Skin of body (tissue), 2 donors: ENCODE measurements around the gene TSPAN4. TPM values are rescaled to one million over a fixed set of nuclear protein-coding genes. Genes with fewer than 3 reads are reported as not detected.

Source experiments
- DNase-seq: peaks from one replicate; lab custom pipeline; 2025; lab: John Stamatoyannopoulos, UW
- total RNA-seq: library from RNA; depleted of rRNA; stranded (reverse); fragments of >200 nt; gene quantifications from one replicate; pipeline ENCODE4 v1.2.3, GENCODE V29; 2014

TSPAN4 gene
- total RNA-seq, 1 donor from 2014 or later, result 35.8 TPM

DNA sequence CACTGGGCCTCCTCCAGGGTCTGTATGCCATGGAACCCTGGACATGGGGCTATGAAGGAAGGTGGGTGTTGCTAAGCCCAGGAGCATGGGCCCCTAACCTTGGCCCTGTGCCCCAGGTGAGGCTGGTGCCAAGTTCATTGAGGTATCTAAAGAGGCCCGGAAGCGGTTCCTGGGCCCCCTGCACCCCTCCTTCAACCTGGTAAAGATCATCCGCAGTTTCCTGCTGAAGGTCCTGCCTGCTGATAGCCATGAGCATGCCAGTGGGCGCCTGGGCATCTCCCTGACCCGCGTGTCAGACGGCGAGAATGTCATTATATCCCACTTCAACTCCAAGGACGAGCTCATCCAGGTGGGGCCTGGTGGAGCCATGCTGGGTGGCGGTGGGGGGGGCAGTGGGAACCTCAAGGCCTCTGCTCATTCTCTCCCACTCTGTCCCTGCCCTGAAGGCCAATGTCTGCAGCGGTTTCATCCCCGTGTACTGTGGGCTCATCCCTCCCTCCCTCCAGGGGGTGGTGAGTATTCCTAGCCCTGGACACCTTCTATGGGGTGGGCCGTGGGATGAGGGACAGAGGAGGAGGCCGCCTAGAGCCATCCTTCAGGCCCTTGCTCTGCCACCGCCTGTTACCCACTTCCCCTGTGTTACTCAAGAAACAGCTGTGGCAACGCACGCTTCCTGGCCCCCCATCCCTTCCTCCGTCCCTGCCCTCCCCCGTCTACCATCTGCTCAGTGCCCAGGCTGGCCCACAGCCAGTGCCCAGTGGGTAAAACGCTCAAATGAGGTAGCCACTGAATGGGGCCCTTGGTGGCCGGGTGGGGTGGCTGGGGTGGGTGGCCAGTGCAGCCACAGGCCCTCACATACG lies 20.9 kb upstream of the TSPAN4 start:
- DNase-seq, result no peak

DNA sequence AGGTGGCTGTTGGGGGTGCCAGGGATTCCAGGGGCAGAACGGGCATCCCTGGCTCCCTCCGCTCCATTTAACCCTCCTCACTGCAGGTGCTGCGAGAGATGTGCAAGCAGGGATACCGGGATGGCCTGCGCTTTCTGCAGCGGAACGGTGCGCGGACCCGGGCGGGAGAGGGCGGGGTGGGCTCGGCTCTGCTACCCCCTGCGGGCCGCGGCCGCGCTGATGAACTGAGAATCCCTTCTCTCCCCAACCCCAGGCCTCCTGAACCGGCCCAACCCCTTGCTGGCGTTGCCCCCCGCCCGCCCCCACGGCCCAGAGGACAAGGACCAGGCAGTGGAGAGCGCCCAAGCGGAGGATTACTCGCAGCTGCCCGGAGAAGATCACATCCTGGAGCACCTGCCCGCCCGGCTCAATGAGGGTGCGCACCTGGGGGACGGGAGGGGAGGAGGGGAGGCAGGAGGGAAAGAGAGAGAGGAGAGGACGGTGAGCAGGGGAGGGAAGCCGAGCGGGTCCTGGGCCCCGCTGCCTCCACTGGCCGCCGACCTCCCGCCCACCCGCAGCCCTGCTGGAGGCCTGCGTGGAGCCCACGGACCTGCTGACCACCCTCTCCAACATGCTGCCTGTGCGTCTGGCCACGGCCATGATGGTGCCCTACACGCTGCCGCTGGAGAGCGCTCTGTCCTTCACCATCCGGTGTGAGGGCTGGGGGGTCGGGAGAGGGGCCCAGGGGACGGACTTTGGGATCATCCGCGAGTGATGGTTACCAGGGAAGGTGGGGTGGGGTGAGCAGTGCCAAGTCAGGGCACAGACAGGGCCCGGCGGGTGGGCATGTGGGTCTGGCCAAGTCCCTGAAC lies 19.0 kb upstream of the TSPAN4 start:
- no peak for DNase-seq

DNA sequence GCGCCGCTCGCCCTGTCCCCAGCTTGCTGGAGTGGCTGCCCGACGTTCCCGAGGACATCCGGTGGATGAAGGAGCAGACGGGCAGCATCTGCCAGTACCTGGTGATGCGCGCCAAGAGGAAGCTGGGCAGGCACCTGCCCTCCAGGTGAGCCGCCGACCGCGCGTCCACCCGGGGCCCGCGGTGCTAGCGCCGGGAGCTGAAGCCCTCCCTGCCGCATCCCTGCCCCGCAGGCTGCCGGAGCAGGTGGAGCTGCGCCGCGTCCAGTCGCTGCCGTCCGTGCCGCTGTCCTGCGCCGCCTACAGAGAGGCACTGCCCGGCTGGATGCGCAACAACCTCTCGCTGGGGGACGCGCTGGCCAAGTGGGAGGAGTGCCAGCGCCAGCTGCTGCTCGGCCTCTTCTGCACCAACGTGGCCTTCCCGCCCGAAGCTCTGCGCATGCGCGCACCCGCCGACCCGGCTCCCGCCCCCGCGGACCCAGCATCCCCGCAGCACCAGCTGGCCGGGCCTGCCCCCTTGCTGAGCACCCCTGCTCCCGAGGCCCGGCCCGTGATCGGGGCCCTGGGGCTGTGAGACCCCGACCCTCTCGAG lies 18.3 kb upstream of the TSPAN4 start:
- DNase-seq, result no peak

DNA sequence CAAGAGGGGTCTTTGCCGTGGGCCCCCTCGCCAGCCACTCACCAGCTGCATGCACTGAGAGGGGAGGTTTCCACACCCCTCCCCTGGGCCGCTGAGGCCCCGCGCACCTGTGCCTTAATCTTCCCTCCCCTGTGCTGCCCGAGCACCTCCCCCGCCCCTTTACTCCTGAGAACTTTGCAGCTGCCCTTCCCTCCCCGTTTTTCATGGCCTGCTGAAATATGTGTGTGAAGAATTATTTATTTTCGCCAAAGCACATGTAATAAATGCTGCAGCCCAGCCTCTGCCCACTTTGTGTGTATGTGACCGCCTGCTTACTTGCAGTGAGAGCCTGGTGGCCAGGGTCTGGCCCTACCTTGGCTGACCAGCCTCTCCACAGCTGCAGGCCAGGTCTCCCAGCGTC lies 17.7 kb upstream of the TSPAN4 start:
- DNase-seq, result no peak

DNA sequence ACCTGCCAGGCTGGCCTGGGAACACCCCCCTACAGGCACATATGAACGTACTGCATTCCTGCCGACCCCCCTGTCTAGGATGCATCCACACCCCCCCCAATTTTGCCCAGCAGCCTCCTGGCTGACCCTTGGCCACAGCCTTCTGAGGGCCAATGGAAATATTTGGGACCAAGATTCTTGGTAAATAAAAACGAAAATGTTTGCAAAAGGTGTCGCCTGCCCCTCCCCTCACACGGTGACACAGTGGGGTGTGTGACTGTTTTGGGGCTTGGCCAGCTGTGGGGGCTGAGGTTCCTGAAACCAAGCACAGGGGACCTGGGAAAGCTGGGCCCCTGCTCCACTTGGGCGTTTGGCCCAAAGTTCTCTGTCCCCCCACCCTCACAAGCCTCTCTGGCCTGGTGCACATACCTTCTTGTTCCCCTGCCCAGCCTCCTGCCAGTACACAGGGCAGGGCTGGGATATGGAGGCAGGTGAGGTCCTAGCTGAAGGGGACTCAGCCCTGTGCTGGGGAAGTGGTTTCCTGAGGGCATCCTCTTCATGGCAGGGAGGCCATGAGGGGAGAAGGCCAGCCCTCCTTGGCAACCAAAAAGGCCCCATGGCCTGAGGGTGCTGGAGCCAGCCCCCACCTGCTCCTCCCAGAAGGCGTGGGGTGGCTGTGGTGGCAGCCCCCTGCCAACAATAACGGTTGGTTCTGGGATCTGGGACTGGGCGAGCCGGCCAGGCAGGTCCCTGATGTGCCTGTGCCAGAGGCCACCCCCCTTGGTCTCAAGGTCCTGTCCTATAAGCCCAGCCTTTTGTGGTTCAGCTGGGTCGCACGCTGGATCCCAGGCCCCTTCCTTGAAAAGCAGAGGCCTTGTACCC lies 17.1 kb upstream of the TSPAN4 start:
- no peak for DNase-seq

DNA sequence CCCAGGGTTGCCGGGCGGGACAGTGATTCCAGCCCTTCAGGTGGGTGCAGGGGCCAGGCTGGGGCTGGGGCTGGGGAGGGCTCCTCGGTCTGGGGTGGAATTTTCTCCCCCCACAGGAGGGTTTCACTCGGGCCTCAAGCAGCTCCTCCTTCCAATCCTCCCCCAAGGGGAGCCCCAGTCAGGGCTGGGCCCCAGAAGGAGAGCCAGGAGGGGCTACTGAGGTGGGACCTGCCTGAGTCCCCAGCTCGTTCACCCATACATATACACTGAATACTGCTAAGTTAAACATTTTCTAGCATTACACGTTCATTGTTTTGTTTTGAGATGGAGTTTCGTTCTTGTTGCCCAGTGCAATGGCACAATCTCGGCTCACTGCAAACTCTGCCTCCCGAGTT lies 16.4 kb upstream of the TSPAN4 start:
- no peak for DNase-seq

DNA sequence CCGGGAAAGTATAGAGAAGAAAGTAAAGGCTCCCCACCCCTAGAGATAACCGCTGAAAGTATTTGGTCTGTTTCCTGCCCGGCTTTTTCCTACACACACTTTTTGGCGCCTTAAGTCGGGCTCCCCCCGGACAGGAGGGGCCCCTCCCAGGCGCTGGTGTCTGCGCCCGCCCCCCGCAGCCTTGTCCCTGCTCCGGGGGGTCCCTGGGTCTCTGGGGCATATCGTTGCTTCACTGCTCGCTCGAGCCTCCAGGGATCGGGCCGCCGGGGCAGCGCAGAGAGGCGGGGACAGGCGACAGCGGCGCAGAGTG lies 15.9 kb upstream of the TSPAN4 start:
- DNase-seq, result no peak

DNA sequence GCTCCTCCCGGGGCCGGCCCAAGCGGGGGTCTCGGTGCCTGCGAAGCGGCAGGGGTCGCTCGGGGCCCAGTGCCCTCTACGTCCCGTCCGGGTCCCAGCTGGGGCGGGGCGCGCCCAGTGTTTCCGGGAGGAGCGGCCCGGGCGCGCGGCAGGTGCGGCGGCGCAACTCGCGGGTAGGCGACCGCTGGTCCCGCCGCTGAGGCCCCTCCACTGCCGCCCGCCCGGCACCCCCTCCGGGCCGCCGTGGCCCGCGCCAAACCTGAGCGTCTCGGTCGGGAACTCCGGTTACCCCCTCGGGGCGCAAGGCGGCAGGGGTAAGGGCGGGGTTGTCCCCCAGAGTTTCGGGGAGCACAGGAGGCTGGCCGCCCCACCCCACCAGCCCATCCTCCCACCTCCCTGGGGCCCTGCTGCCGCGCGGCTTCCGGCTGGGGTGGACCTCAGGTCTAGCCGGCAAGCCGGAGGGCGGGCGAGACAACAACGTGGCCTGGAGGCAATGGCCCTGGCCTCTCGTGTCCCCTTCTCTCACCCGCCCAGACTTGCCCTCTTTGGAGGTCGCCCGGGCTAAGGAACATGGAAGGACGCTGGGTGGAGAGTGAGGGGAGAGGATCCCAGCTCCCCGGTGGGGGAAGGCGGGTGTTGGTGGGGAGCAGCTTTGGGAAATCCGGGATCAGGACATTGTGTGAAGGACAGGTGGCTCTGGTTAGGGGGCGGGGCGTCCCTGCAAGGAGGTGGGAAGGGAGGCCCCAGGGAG lies 15.3 kb upstream of the TSPAN4 start:
- DNase-seq, result no peak

DNA sequence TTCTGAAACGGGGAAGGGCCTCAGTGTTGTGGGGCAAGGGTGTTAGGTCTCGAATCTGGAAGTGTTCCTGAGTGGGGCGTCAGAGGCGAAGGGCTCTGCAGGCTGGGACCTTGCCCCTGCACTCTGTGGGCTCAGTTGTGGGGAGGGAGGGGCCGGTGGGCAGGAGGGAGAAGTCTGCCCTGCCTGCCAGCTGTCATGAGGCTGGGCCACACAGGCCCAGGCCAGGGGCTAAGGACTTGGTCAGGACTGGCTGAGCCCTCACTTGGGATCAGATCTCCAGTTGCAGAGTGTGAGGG lies 14.8 kb upstream of the TSPAN4 start, which contains the start of gene CRACR2B:
CRACR2B (plus strand) TSS at position 23 of the 296 bp plus-strand sequence. CDS start 689 bp downstream, outside the sequence.
- no peak for DNase-seq

DNA sequence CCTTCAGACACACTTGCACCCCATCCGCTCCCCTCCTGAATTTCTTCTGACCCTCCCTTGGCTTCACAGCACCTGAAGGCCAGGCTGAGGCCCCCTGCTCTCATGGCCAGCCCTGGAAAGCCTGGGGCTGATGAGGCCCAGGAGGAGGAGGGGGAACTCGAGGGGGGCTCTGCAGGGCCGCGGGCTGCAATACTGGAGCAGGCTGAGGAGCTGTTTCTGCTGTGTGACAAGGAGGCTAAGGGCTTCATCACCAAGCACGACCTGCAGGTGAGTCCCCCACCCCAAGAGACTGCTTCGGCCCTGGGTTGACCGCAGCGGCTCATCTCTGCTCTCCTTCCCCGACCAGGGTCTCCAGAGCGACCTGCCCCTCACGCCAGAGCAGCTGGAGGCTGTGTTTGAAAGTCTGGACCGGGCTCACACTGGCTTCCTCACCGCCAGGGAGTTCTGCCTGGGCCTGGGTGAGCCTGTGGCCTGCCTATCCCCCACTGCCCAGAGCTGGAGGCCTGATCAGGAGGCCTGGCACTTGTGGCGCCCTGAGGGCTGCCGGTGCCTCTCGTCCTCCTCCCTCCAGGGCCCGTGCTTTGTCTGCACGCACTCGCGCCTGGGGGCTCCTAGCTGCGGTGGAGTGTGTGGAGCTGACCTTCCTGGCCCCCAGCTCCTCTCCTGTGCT lies 14.0 kb upstream of the TSPAN4 start:
- no peak for DNase-seq

DNA sequence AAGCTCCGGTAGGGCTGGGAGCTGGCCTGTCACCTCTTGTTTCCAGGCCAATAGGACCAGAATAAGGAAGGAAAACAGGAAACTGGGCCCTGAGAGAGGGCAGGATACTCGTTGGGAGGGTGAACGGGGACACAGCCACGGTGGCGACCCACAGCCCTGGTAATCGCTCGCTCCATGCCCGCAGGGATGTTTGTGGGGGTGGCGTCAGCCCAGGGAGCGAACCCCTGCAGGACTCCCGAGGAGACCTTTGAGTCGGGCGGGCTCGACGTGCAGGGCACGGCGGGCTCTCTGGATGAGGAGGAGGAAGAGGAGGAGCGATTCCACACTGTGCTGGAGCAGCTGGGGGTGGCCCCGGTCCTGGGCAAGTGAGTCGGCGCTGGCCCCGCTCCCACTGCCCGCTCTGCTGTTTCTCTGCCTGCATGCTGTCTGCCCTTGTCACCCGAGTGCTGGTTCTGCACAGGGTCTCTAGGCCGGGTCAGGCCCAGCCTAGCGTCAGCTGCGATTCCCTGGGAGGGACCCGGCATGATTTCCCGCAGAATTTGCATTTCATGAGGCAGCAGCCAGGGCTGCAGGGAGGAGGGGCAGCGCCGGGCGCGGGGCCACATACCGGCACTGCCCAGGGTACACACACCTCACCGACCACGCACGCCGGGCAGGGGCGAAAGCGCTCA lies 13.3 kb upstream of the TSPAN4 start:
- no peak for DNase-seq

DNA sequence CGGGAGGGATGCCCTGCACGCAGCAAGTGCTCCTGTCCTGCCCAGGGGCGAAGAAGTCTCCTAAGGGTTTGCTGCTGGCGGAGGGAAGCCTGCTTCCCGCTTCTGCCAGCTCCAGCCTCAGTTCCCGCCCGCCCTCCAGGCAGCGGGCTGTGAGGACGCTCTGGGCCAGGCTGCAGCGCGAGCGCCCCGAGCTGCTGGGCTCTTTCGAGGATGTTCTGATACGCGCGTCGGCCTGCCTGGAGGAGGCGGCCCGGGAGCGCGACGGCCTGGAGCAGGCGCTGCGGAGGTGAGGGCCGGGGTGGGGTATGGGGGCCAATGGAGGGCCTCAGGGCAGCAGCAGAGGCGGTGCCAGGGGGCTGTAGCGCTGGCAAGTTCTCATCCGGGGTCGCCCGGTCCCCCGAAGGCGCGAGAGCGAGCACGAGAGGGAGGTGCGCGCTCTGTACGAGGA lies 12.8 kb upstream of the TSPAN4 start:
- DNase-seq, result no peak

DNA sequence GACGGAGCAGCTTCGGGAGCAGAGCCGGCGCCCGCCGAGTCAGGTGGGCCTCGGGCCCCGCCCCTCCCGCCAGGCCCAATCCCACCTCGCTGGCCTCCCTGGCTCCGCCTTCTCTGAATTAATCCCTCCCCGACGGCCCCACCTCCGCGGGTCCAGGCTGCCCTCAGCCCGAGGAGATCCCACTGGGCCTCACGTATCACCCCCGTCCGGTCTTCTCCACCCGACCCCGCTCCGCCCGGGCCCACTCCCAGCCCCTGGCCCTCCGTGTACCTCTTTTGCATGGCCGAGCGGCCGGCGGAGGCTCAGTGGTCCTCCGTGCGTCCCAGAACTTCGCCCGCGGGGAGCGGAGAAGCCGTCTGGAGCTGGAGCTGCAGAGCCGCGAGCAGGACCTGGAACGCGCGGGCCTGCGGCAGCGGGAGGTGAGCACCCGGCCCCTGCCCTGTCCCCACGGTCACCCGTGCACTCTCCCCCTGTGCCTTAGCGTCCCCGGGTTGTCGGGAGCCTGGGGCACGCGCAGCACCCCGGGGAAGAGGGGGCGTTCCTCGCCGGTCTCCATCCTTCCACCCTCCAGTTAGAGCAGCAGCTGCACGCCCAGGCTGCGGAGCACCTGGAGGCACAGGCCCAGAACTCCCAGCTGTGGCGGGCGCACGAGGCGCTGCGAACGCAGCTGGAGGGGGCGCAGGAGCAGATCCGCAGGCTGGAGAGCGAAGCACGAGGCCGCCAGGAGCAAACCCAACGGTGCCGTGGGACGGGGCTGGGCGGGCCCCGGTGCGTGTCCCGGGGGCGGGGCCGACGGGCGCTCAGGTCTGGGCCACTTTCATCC lies 12.1 kb upstream of the TSPAN4 start:
- no peak for DNase-seq

DNA sequence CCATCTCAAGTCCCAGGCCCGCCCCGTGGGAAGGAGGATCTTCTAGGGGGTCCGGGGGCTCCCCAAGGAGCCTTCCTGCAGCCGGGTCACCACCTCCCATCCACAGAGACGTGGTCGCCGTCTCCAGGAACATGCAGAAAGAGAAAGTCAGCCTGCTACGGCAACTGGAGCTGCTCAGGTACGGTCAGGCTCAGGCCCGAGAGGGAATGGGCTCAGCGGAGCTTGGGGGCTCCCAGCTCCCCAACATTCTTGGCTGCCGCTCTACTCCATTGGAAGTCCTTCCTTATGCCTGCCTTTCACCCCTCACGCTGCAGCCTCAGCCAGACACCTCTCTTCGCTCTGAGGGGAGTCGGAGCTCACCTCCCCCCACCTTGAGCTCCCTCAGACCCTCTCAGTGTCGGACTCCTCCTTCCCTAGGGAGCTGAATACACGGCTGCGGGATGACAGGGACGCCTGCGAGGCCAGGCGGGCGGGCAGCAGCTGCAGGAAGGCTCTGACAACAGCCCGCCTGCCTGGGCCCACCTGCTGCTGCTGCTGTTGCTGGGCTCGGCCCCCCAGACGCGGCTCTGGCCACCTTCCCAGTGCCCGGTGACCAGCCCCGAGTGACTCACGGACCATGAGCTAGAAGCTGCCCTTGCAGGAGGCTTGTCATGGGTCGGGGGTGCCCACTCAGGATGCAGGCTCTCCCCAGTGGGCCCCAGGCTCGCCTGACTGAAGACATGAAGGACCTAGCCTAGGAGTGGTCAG lies 11.4 kb upstream of the TSPAN4 start:
- DNase-seq, result no peak

DNA sequence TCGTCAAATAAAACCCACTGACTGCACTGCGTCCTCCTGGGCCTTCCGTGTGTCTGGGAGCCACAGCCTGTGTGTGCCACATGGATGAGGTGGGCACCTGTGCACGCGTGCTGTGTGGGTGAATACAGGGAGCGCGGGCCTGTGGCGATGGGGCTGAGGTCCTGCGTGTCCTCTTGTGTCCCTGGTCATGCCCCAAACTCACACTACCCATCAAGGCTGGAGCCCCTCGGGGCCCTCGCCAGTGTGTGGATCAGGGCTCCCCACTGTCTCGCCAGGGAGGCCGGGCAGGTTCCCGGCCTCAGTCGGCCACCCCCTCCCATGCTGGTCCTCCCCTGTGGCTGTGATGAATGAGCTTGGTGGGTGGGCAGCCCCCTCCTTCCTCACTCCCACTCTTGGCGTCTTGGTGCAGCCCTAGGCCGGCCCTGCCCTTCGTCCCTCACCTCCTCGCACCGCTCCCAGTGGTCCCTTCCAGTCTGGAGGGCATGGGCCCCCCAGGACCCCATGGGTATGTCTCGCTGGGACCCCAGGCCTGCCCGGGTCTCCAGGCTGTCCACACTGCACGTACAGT lies 10.6 kb upstream of the TSPAN4 start:
- DNase-seq, result no peak

DNA sequence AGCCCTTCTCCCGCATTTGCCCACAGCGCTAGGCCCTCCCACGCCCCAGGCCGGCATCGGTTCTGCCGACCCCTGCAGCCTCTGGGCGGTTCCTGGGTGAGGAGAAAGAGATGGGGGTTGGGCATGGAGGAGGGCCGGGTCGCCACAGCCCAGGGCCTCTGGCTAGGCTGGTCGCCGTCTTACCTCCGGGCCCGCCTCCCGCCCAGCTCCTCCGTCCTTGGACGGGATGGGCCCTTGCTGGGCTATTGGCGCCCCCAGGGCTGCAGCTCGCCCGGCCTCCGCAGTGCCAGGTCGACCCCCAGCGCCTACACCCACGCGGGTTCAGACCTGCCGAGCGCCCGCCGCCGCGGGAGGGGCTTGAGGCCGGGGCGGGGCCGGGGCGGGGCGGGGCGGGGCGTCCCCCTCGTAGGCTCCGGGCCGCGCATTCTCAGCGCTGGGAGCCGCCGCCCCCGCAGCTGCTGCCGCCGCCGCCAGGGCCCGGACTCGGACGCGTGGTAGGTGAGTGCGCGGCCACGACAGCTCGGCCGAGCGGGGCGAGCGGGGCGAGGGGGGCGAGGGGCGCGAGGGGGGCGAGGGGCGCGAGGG lies 10.0 kb upstream of the TSPAN4 start, which contains the start of gene CD151:
CD151 (plus strand) TSS at position 424 of the 585 bp plus-strand sequence. CDS start 3,118 bp downstream, outside the sequence.
- DNase-seq, result no peak
